ENCODE results near the gene PLEKHJ1.

PLEKHJ1 gene

DNA sequence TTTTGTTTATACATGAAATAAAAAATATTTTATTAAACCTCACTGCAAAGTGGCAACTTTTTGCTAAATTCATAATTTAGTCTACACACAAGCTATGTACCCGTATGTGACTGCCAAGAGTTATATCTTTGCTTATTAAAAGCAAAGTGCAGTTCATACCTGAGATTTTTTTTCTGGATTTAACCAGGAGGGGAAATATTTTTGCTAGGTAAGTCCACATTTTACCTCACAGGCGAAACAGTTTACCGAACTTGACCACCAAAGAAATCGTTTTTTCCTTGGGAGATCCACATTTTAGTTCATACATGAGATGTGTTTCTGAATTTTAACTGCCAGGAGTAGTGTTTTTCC is 32.3 kb upstream of the PLEKHJ1 start:
- DNase-seq (ENCODE audit: low read depth): no peak
- TF ChIP-seq, protein P1, sequence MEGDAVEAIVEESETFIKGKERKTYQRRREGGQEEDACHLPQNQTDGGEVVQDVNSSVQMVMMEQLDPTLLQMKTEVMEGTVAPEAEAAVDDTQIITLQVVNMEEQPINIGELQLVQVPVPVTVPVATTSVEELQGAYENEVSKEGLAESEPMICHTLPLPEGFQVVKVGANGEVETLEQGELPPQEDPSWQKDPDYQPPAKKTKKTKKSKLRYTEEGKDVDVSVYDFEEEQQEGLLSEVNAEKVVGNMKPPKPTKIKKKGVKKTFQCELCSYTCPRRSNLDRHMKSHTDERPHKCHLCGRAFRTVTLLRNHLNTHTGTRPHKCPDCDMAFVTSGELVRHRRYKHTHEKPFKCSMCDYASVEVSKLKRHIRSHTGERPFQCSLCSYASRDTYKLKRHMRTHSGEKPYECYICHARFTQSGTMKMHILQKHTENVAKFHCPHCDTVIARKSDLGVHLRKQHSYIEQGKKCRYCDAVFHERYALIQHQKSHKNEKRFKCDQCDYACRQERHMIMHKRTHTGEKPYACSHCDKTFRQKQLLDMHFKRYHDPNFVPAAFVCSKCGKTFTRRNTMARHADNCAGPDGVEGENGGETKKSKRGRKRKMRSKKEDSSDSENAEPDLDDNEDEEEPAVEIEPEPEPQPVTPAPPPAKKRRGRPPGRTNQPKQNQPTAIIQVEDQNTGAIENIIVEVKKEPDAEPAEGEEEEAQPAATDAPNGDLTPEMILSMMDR (conservative IDR thresholded peaks at IDR 0.05; ENCODE audit: low read depth, low read length): no peak
- peak overlapping the region; percentile 79 for H3K4me3 ChIP-seq (ENCODE audit: low read length)

DNA sequence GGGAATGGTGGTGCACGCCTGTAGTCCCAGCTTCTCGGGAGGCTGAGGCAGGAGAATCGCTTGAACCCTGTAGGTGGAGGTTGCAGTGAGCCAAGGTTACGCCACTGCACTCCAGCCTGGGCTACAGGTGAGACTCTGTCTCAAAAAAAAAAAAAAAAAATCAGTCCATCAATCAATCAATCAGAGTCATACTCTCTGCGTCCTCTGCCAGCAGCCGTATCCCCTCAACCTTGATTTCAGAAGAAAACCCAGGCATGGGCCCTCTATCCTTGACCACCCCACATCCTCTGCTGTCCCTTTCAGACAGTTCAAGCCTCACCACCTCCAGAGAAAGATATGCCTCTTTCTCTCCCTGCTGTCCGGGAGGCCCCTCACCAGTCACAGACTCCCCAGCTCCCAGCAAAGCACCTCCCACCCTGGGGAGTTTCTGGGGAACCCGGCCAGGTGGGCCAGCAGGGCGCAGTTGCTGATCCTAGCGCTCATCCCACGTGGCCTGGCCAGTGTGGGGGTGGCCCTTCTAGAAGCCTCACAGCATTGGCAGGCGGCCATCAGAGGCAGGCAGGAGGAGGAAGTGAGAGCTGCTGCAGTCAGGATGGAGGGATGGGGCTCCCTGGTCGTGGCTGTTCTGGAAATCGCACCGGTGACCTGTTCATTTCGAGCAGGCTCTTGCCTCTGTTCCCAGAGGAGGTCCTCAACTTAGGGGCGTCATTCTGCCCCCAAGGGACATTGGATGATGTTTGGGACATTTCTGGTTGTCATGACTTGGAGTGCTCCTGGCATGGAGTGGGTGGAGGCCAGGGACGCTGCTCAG is 30.3 kb upstream of the PLEKHJ1 start:
- DNase-seq (ENCODE audit: low read depth): peak; percentile 15
- no peak overlapping the region for H3K4me3 ChIP-seq (ENCODE audit: low read length)
- TF ChIP-seq, protein P1 (conservative IDR thresholded peaks at IDR 0.05; ENCODE audit: low read depth, low read length): no peak

DNA sequence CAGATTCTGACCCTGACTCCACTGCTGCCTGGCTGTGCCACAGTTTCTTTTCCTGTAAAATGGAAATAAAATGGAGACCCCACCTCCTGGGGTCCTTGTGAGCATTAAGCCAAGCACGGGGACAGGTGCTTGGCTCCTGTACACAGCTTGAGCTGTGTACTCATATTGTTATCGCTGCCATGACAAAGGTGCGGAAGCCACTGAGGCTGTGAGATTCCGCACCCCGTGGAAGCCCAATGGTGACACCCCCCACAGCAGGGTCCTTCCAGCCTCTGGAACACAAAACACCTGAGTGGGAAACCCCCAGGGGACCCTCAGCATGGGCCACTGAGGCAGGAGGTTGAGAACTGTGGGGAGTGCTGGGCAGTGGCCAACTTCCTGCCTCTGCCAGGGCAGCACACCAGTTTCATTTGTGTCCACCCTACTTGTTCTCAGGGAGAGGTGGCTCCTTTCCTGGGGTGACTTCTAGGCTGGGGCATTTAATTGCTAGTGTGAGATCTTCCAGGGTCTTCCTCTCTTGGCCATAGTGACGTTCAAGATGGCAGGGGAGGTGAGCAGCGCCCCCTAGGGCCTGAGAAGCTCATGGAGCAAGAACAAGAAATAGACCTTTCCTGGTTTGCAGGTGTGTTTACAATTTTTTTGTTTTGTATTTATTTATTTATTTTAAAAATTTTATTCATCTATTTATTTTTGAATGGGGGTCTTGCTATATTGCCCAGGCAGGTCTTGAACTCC is 25.5 kb upstream of the PLEKHJ1 start:
- TF ChIP-seq, protein P1 (conservative IDR thresholded peaks at IDR 0.05; ENCODE audit: low read depth, low read length): peak; percentile 68
- no peak overlapping the region for H3K4me3 ChIP-seq (ENCODE audit: low read length)
- no peak for DNase-seq (ENCODE audit: low read depth)

DNA sequence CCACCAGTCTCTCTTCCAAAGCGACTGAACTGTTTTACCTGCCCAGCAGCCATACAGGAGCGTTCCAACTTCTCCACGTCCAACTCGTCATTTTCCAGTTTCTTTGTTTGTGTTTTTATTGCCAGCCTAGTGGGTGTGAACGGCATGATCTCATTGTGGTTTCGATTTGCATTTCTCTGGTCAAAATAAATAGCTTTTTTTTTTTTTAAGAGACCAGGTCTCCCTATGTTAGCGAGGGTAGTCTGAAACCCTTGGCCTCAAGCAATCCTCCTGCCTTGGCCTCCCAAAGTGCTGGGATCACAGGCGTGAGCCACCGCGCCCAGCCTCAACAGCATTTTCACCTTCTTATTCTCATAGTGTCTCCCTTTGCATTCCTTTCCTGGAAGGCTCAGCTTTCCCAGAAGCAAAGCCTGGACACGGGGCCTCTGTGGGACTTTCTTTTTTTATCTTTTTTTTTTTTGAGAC is 24.2 kb upstream of the PLEKHJ1 start:
- no peak overlapping the region for H3K4me3 ChIP-seq (ENCODE audit: low read length)
- DNase-seq (ENCODE audit: low read depth): no peak
- TF ChIP-seq, protein P1 (conservative IDR thresholded peaks at IDR 0.05; ENCODE audit: low read depth, low read length): no peak

DNA sequence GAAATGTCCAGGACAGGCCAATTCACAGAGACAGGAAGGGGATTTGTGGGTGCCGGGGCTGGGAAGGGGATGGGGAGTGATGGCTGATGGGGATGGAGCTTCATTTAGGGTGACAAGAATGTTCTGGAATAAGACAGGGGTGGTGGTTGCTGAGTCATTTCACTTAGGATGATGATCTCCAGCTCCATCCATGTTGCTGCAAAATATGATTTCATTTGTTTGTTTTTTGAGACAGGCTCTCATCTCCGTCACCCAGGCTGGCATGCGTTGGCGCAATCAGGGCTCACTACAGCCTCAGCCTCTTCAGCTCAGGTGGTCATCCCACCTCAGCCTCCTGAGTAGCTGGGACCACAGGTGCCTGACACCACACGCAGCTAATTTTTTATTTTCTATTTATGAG is 23.2 kb upstream of the PLEKHJ1 start:
- DNase-seq (ENCODE audit: low read depth): no peak

DNA sequence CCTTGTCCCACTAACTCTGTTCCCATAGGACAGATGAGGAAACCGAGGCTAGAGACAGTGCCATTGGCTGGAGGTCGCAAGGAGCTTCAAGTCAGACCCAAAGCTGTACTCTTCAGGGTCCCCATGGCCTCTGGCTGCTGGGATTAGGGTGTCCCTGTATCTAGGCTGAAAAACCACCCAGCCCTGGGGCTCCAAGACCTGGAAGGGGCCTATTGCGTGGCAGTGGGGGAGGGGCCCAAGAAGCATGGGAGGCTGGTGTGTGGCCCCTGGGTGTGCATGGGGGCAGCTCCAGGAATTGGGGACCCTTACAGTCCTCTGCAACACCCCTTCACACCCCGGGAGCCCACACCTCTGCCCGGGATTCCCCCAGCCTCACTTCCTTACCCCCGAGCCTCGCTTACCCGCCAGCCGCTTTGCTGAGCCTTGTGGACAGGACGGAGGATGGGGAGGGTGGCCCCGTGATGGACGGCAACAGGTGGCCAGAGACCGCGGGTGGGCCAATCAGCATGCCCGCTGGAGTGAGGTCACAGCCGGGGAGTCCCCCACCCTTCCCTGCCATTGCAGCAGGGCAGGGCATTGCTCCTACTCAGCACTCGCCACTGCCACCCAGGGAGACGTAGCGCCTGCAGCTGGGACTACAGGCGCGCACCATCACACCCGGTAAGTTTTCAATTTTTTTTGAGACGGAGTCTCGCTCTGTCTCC is 20.0 kb upstream of the PLEKHJ1 start, which contains the start of gene JSRP1:
Gene JSRP1, minus strand, starts transcription at position 436 of the 704 bp plus-strand sequence. CDS start 1,103 bp downstream, outside the sequence.
- no peak within 1 kb of the TSS for H3K4me3 ChIP-seq (ENCODE audit: low read length)
- no peak for DNase-seq (ENCODE audit: low read depth)
- TF ChIP-seq, protein P1 (conservative IDR thresholded peaks at IDR 0.05; ENCODE audit: low read depth, low read length): no peak

More for the DNA sequence above, 23.2 kb upstream of the PLEKHJ1 start:
- H3K4me3 ChIP-seq (ENCODE audit: low read length): no peak overlapping the region
- TF ChIP-seq, protein P1 (conservative IDR thresholded peaks at IDR 0.05; ENCODE audit: low read depth, low read length): no peak
